Measurements from ENCODE around the gene CCDC92.

The CCDC92 gene

GRCh38 chr12:124002021-124002644, 29.5 kb upstream of the CCDC92 start:
- no peak for DNase-seq (ENCODE audit: low read depth in 1 of 2, low spot score in 1 of 2)

- no peak for DNase-seq (ENCODE audit: low read depth in 1 of 2, low spot score in 1 of 2)
These were observed 28.7 kb upstream of the CCDC92 start for GRCh38 chr12:124001343-124001742.

- no peak for DNase-seq (ENCODE audit: low read depth in 1 of 2, low spot score in 1 of 2)
These were observed 27.5 kb upstream of the CCDC92 start for GRCh38 chr12:124000111-124000510.

GRCh38 chr12:123998991-123999359, 26.3 kb upstream of the CCDC92 start:
- DNase-seq (ENCODE audit: low read depth in 1 of 2, low spot score in 1 of 2): no peak

- no peak for DNase-seq (ENCODE audit: low read depth in 1 of 2, low spot score in 1 of 2)
These were observed 25.8 kb upstream of the CCDC92 start for GRCh38 chr12:123998344-123998990.

GRCh38 chr12:123997908-123998307, 25.3 kb upstream of the CCDC92 start:
- no peak for DNase-seq (ENCODE audit: low read depth in 1 of 2, low spot score in 1 of 2)

- DNase-seq (ENCODE audit: low read depth in 1 of 2, low spot score in 1 of 2): no peak
These were observed 24.6 kb upstream of the CCDC92 start for GRCh38 chr12:123997033-123997822.

GRCh38 chr12:123996581-123996980, 23.9 kb upstream of the CCDC92 start:
- no peak for DNase-seq (ENCODE audit: low read depth in 1 of 2, low spot score in 1 of 2)

GRCh38 chr12:123995023-123995748, 22.6 kb upstream of the CCDC92 start:
- DNase-seq (ENCODE audit: low read depth in 1 of 2, low spot score in 1 of 2): no peak

GRCh38 chr12:123992118-123992825, 19.6 kb upstream of the CCDC92 start:
- DNase-seq (ENCODE audit: low read depth in 1 of 2, low spot score in 1 of 2): no peak

GRCh38 chr12:123991372-123991951, 18.8 kb upstream of the CCDC92 start:
- DNase-seq (ENCODE audit: low read depth in 1 of 2, low spot score in 1 of 2): no peak

GRCh38 chr12:123990511-123990910, 17.9 kb upstream of the CCDC92 start:
- no peak for DNase-seq (ENCODE audit: low read depth in 1 of 2, low spot score in 1 of 2)

GRCh38 chr12:123989753-123990152, 17.1 kb upstream of the CCDC92 start:
- DNase-seq (ENCODE audit: low read depth in 1 of 2, low spot score in 1 of 2): no peak

- no peak for DNase-seq (ENCODE audit: low read depth in 1 of 2, low spot score in 1 of 2)
These were observed 16.5 kb upstream of the CCDC92 start for GRCh38 chr12:123989168-123989567.

GRCh38 chr12:123987022-123987421, 14.4 kb upstream of the CCDC92 start:
- no peak for DNase-seq (ENCODE audit: low read depth in 1 of 2, low spot score in 1 of 2)

- no peak for DNase-seq (ENCODE audit: low read depth in 1 of 2, low spot score in 1 of 2)
These were observed 13.8 kb upstream of the CCDC92 start for GRCh38 chr12:123986374-123986965.

GRCh38 chr12:123984903-123985302, 12.3 kb upstream of the CCDC92 start:
- no peak for DNase-seq (ENCODE audit: low read depth in 1 of 2, low spot score in 1 of 2)

GRCh38 chr12:123983822-123984485, 11.3 kb upstream of the CCDC92 start:
- no peak for DNase-seq (ENCODE audit: low read depth in 1 of 2, low spot score in 1 of 2)

GRCh38 chr12:123982269-123982668, 9.6 kb upstream of the CCDC92 start:
- DNase-seq (ENCODE audit: low read depth in 1 of 2, low spot score in 1 of 2): no peak

GRCh38 chr12:123979566-123979965, 6.9 kb upstream of the CCDC92 start:
- no peak for DNase-seq (ENCODE audit: low read depth in 1 of 2, low spot score in 1 of 2)
